T-cell (primary cell): ENCODE results near the gene PIWIL4. TPM values are rescaled to one million over a fixed set of nuclear protein-coding genes. Genes with fewer than 3 reads are reported as not detected.

Experiments used
- ATAC-seq, 4 experiments: fragments of 200-7000 bp in 3 of 4; fragments of 150-1000 bp in 1 of 4; cut with Tn5 transposase; replicated peaks in 1 of 4; 1 replicate in 3 of 4; 2 replicates in 1 of 4; pipeline ENCODE4 v1.10.0; 2021; ENCODE audit warnings: moderate library complexity in 3 of 4, mild to moderate bottlenecking in 2 of 4, moderate number of reproducible peaks in 1 of 4
- CTCF ChIA-PET, 2 donors: fragments of 300-600 bp; sonication (Branson Sonifier 250); formaldehyde crosslinking; loops; one replicate each; lab custom pipeline; 2022; ENCODE audit warnings: antibody characterized with exemption in 2 of 2; lab: Charles Lee
- POLR2A ChIA-PET, 2 donors: fragments of 300-600 bp; sonication (Branson Sonifier 250); formaldehyde crosslinking; loops; one replicate each; lab custom pipeline; 2022; ENCODE audit warnings: antibody characterized with exemption in 2 of 2; lab: Charles Lee
- DNase-seq, 35 experiments: peaks; one replicate each; pipeline versions ENCODE4 v3.0.0 to v3.0.0-alpha.2; 2013 to 2023
- H3K27ac ChIP-seq: one replicate; pipeline ENCODE4 v1.5.1; 2013; ENCODE audit warnings: low read length
- H3K27me3 ChIP-seq, 2 experiments: replicated peaks in 1 of 2; 1 replicate in 1 of 2; 2 replicates in 1 of 2; pipeline versions ENCODE4 v1.6.1 to v1.7.0; 2013; ENCODE audit warnings: low read length in 1 of 2, mixed read lengths in 1 of 2; ENCODE audit not compliant: control insufficient read depth in 2 of 2, insufficient read depth in 2 of 2; ENCODE audit errors: extremely low read depth in 1 of 2
- H3K36me3 ChIP-seq, 2 donors: 1 replicate in 1 of 2; 2 replicates in 1 of 2; pipeline versions ENCODE4 v1.6.1 to v1.7.0; 2013; ENCODE audit warnings: low read length in 1 of 2; ENCODE audit not compliant: control insufficient read depth in 2 of 2, insufficient read depth in 1 of 2; ENCODE audit errors: extremely low read depth in 1 of 2
- H3K4me1 ChIP-seq, 2 experiments: 1 replicate in 1 of 2; 2 replicates in 1 of 2; pipeline versions ENCODE4 v1.6.1 to v1.7.0; 2013; ENCODE audit warnings: low read length in 2 of 2, mixed read lengths in 1 of 2; ENCODE audit not compliant: insufficient read depth in 2 of 2, control insufficient read depth in 1 of 2; ENCODE audit errors: extremely low read depth in 1 of 2
- H3K4me3 ChIP-seq, 2 donors: 1 replicate in 1 of 2; 2 replicates in 1 of 2; pipeline versions ENCODE4 v1.5.1 to v1.7.0; 2013; ENCODE audit warnings: mild to moderate bottlenecking in 2 of 2, low read length in 1 of 2, moderate library complexity in 1 of 2; ENCODE audit not compliant: control insufficient read depth in 1 of 2; ENCODE audit errors: extremely low read depth in 1 of 2
- H3K9me3 ChIP-seq: 2 replicates; pipeline ENCODE4 v1.7.0; 2013
- H3K27ac Mint-ChIP-seq, 2 donors: one replicate each; pipeline ENCODE4 v1.8.0; 2020 to 2021; ENCODE audit warnings: mild to moderate bottlenecking in 2 of 2, mixed read lengths in 2 of 2
- H3K27me3 Mint-ChIP-seq, 2 donors: one replicate each; pipeline ENCODE4 v1.8.0; 2021 to 2022; ENCODE audit warnings: mixed read lengths in 2 of 2
- H3K36me3 Mint-ChIP-seq: one replicate; pipeline ENCODE4 v1.8.0; 2021; ENCODE audit warnings: mixed read lengths
- H3K4me1 Mint-ChIP-seq, 3 donors: one replicate each; pipeline ENCODE4 v1.8.0; 2020 to 2022; ENCODE audit warnings: mixed read lengths in 3 of 3, mild to moderate bottlenecking in 1 of 3
- H3K4me3 Mint-ChIP-seq, 3 donors: one replicate each; pipeline ENCODE4 v1.8.0; 2020 to 2022; ENCODE audit warnings: mild to moderate bottlenecking in 3 of 3, mixed read lengths in 3 of 3, moderate library complexity in 3 of 3
- H3K9me3 Mint-ChIP-seq, 3 donors: one replicate each; pipeline ENCODE4 v1.8.0; 2020 to 2022; ENCODE audit warnings: mixed read lengths in 3 of 3
- WGBS: methylation state at CpG from one replicate; pipeline ENCODE4 v1.1.5; 2013; ENCODE audit warnings: missing lambda C conversion rate; ENCODE audit not compliant: insufficient coverage; 5-methylcytosine and 5-hydroxymethylcytosine counted together
- total RNA-seq, 35 experiments: library from RNA in 6 of 35; stranded (reverse) in 6 of 35; fragments of 120-200 nt in 1 of 35; gene quantifications; one replicate each; pipeline versions ENCODE4 v1.2.1 to v1.2.4 and lab custom pipeline; 2013 to 2026

The PIWIL4 gene
- total RNA-seq, result 1 to 10 TPM in 4 of 5 donors, under 1 TPM in 1; 0.82 to 2.7 (median 2.0) TPM
- 1.5 TPM for total RNA-seq (2013)
- 0.41 to 5.3 (median 2.1) reads per million in 29 experiments for total RNA-seq (lab: John Stamatoyannopoulos, UW)

DNA sequence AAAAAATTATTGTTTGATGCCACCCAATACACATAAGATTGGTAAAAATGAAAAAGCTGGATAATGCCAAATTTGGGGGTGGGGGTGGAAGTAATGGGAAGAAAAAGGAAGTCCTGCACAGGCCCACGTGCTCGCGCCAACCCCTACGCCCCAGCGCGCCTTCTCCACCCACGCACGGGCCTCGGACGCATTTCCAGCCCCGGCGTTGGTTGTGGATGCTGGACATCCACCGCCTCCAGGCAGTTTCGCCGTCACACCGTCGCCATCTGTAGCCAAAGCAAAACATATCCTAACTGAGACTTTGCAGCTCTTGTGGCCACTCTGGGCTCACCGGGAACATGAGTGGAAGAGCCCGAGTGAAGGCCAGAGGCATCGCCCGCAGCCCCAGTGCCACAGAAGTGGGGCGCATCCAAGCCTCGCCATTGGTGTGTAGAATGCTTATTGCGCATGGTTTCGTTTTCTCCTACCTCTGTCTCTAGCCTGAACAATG lies at the start of gene PIWIL4:
Gene PIWIL4 (plus strand): TSS at position 188 of the 490 bp plus-strand sequence. CDS start 151 bp downstream, at position 339.
- Histone ChIP-seq H3K4me3 (no peak within 1 kb of the TSS), H3K27ac (no peak within 1 kb of the TSS), H3K9me3 (no peaks in the 10 kb centered on the region), H3K27me3 (no peaks in the 10 kb centered on the region), H3K4me1 (no peaks in the 10 kb centered on the region), H3K36me3 (no peaks in the 10 kb centered on the region)
- no peaks in the 10 kb centered on the region for H3K36me3 Mint-ChIP-seq
- 97% methylated on average over 18 of the region's 25 CpGs for WGBS
- H3K9me3 Mint-ChIP-seq, result no peaks in the 10 kb centered on the region
- H3K4me1 Mint-ChIP-seq, result no peaks in the 10 kb centered on the region
- no peak within 1 kb of the TSS for H3K27ac Mint-ChIP-seq
- ChIA-PET CTCF (no interaction called here), POLR2A (no interaction called here)
- DNase-seq (no peak), ATAC-seq (no peak)
- H3K27me3 Mint-ChIP-seq, result no peaks in the 10 kb centered on the region
- no peak within 1 kb of the TSS for H3K4me3 Mint-ChIP-seq

GRCh38 chr11:94518300-94518699 lies 48.9 kb upstream of the PIWIL4 start:
- CTCF ChIA-PET, result interaction anchor here (0.7 to 1.1 kb wide), 3 partner anchors 8 to 85 kb away, joined by 3 to 14 read pairs (median 3); no protein-coding TSS in a partner anchor
- ATAC-seq, result no peak
- Histone ChIP-seq H3K4me1 (no peaks in the 10 kb centered on the region), H3K36me3 (no peaks in the 10 kb centered on the region), H3K9me3 (no peaks in the 10 kb centered on the region), H3K27ac (no peak overlapping the region), H3K27me3 (no peaks in the 10 kb centered on the region), H3K4me3 (no peak overlapping the region)
- Mint-ChIP-seq H3K27me3 (peaks cover 10 to 22% of the 10 kb centered on the region in 2 donors), H3K4me3 (no peak overlapping the region), H3K27ac (no peak overlapping the region), H3K9me3 (no peaks in the 10 kb centered on the region), H3K36me3 (no peaks in the 10 kb centered on the region), H3K4me1 (peaks cover 0 to 2% (median 0%) of the 10 kb centered on the region in 3 donors)
- DNase-seq, result no peak
- POLR2A ChIA-PET, result no interaction called here
- WGBS, result no CpG with 5 or more reads among the region's 4 CpGs

- no peaks in the 10 kb centered on the region for H3K4me1 Mint-ChIP-seq
- DNase-seq, result peak in 3 of 35 experiments; percentile 3 to 59 (median 12)
- Histone ChIP-seq H3K4me3 (no peak overlapping the region), H3K27me3 (no peaks in the 10 kb centered on the region), H3K36me3 (no peaks in the 10 kb centered on the region), H3K9me3 (no peaks in the 10 kb centered on the region), H3K27ac (no peak overlapping the region), H3K4me1 (no peaks in the 10 kb centered on the region)
- no peaks in the 10 kb centered on the region for H3K9me3 Mint-ChIP-seq
- ChIA-PET POLR2A (no interaction called here), CTCF (interaction anchor here (0.6 to 1.4 kb wide), 8 partner anchors 9 to 1906 kb away, joined by 3 to 4 read pairs (median 3); no protein-coding TSS in a partner anchor)
- peaks cover 15 to 30% of the 10 kb centered on the region in 2 donors for H3K27me3 Mint-ChIP-seq
- H3K27ac Mint-ChIP-seq, result no peak overlapping the region
- no peaks in the 10 kb centered on the region for H3K36me3 Mint-ChIP-seq
- peak in 1 of 4 experiments; percentile 43 for ATAC-seq
- H3K4me3 Mint-ChIP-seq, result no peak overlapping the region
- no CpG with 5 or more reads among the region's 5 CpGs for WGBS
These were observed 47.6 kb upstream of the PIWIL4 start for GRCh38 chr11:94519478-94520084.

- CTCF ChIA-PET, result interaction anchor here in 1 of 2 donors (0.6 to 0.8 kb wide), 2 partner anchors 17 to 85 kb away, joined by 4 to 6 read pairs; no protein-coding TSS in a partner anchor
- peaks cover 11 to 21% of the 10 kb centered on the region in 2 donors for H3K27me3 Mint-ChIP-seq
These were observed 45.5 kb upstream of the PIWIL4 start for GRCh38 chr11:94521684-94522083.

GRCh38 chr11:94524341-94524740 lies 42.8 kb upstream of the PIWIL4 start:
- no CpG with 5 or more reads among the region's 1 CpG for WGBS
- H3K27ac ChIP-seq, result no peak overlapping the region
- H3K9me3 ChIP-seq, result no peaks in the 10 kb centered on the region
- Mint-ChIP-seq H3K27ac (no peak overlapping the region), H3K9me3 (no peaks in the 10 kb centered on the region), H3K4me1 (no peaks in the 10 kb centered on the region), H3K36me3 (no peaks in the 10 kb centered on the region), H3K27me3 (peaks cover 21 to 29% of the 10 kb centered on the region in 2 donors), H3K4me3 (no peak overlapping the region)
- DNase-seq, result no peak
- H3K27me3 ChIP-seq, result peaks cover 0 to 3% of the 10 kb centered on the region in 2 experiments
- ChIA-PET POLR2A (interaction anchor here (0.6 kb wide), 3 partner anchors 988 to 1140 kb away, joined by 3 to 6 read pairs (median 5); no protein-coding TSS in a partner anchor), CTCF (interaction anchor here (0.6 to 2.2 kb wide), 5 partner anchors 8 to 1914 kb away, joined by 3 to 10 read pairs (median 3); no protein-coding TSS in a partner anchor)
- H3K36me3 ChIP-seq, result no peaks in the 10 kb centered on the region
- ATAC-seq, result no peak
- no peaks in the 10 kb centered on the region for H3K4me1 ChIP-seq
- no peak overlapping the region for H3K4me3 ChIP-seq

More at GRCh38 chr11:94521684-94522083, 45.5 kb upstream of the PIWIL4 start:
- no peak overlapping the region for H3K27ac ChIP-seq
- no peak overlapping the region for H3K4me3 Mint-ChIP-seq
- POLR2A ChIA-PET, result interaction anchor here in 1 of 2 donors (0.5 kb wide), 1 partner anchor 661 kb away, joined by 3 read pairs; no protein-coding TSS in a partner anchor
- ATAC-seq (no peak), DNase-seq (peak in 1 of 35 experiments; percentile 10)
- no peaks in the 10 kb centered on the region for H3K36me3 Mint-ChIP-seq
- WGBS, result 60% methylated on average over 5 of the region's 5 CpGs
- H3K9me3 Mint-ChIP-seq, result no peaks in the 10 kb centered on the region
- H3K27ac Mint-ChIP-seq, result no peak overlapping the region
- H3K4me1 Mint-ChIP-seq, result no peaks in the 10 kb centered on the region
- H3K36me3 ChIP-seq, result no peaks in the 10 kb centered on the region
- H3K27me3 ChIP-seq, result no peaks in the 10 kb centered on the region
- no peak overlapping the region for H3K4me3 ChIP-seq
- no peaks in the 10 kb centered on the region for H3K4me1 ChIP-seq
- H3K9me3 ChIP-seq, result no peaks in the 10 kb centered on the region

DNA sequence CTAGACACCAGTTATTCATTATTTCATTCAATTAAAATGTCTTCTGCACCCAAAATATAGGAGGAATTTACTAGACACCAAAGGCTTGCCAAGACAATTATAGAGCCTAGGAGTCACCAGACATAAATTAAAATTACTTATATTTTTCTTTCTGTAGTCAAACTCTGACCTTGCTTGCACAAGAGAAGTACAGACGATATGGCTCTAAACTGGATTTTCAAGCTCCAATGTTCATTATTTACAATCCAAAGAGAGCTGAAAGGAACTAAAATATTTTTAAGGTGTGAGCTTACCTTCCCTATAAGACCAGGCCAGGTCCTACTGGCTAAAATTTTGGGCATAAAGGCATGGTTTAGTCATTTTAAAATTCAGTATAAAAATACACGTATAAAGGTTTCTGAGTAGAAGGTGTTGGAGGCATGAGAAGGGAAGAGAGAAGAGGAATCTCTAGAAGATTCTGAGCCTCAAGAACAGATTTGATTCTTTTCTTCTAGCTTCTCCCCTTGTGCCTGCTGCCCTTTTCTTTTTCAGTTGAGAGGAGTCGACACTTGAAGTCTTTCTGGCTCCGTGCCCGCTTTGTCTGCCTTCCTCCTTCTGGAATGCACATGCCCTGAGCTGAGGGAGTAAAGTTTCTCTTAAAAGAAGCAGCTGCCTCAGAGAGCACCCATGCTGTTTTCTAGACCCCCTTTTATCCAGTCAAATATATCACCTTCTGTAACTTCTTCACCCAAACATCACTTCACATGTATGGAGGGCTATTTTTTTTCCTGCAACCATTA lies 41.4 kb upstream of the PIWIL4 start:
- no peak overlapping the region for H3K4me3 ChIP-seq
- DNase-seq (no peak), ATAC-seq (no peak)
- POLR2A ChIA-PET, result no interaction called here
- no peaks in the 10 kb centered on the region for H3K4me1 Mint-ChIP-seq
- no peaks in the 10 kb centered on the region for H3K36me3 Mint-ChIP-seq
- H3K9me3 ChIP-seq, result no peaks in the 10 kb centered on the region
- no peak overlapping the region for H3K27ac ChIP-seq
- H3K4me3 Mint-ChIP-seq, result no peak overlapping the region
- no peaks in the 10 kb centered on the region for H3K9me3 Mint-ChIP-seq
- H3K4me1 ChIP-seq, result no peaks in the 10 kb centered on the region
- H3K36me3 ChIP-seq, result no peaks in the 10 kb centered on the region
- CTCF ChIA-PET, result interaction anchor here (0.8 to 2.2 kb wide), 2 partner anchors 9 to 10 kb away, joined by 3 to 8 read pairs; no protein-coding TSS in a partner anchor
- peaks cover 0 to 3% of the 10 kb centered on the region in 2 experiments for H3K27me3 ChIP-seq
- no peak overlapping the region for H3K27ac Mint-ChIP-seq
- no CpG with 5 or more reads among the region's 5 CpGs for WGBS
- H3K27me3 Mint-ChIP-seq, result peaks cover 21 to 34% of the 10 kb centered on the region in 2 donors
